ENCODE measurements around the gene CDH4.

The CDH4 gene

GRCh38 chr20:61520076-61520892 is 268.2 kb downstream of the CDH4 start:
- TF ChIP-seq POLR2A (IDR thresholded peaks at IDR 0.05; ENCODE audit: low read length) = no peak
- no peak for TF ChIP-seq GATA1 (IDR thresholded peaks at IDR 0.05; ENCODE audit: low read depth, low read length)
- no peak for DNase-seq

- no peak for TF ChIP-seq GATA1 (IDR thresholded peaks at IDR 0.05; ENCODE audit: low read depth, low read length)
- TF ChIP-seq POLR2A (IDR thresholded peaks at IDR 0.05; ENCODE audit: low read length) = no peak
Measured at GRCh38 chr20:61520893-61521460, 268.9 kb downstream of the CDH4 start.

DNA sequence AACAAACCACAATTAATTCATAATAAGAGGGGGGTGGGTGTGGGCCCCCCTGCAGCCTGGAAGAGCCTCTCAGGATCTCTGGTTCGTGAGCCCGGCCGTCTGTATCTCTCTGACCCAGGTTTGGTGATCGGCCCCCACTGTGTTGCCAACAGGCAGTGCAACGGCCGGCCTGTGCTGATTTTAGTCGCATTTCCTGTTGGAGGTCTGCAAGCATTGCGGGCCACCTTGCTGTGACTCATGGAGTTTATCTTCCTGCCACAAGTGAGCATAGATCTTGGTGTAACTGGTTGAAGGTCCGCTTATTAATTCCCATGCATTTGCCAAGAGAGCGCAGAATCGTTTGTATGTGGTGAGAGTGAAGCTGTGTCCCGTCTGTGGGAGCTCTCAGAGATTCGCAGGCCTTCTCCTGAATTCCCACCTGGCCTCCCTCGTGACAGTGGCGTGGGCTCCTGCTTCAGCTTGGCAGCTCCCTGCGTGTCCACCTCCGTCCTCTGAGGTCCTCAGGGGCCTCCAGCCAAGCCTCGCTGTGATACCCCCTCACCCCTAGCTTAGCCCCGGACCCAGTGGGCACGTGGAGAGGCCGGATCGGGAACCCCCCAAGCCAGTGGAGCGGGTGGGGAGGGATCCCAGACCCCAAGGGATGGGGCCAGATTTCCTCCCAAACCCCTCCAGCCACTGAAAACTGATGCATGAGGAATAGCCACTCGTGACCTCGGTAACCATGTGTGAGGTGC is 269.8 kb downstream of the CDH4 start:
- no peak for TF ChIP-seq POLR2A (IDR thresholded peaks at IDR 0.05; ENCODE audit: low read length)
- no peak for TF ChIP-seq GATA1 (IDR thresholded peaks at IDR 0.05; ENCODE audit: low read depth, low read length)
- no peak for DNase-seq

More at GRCh38 chr20:61520893-61521460, 268.9 kb downstream of the CDH4 start:
- no peak for DNase-seq

DNA sequence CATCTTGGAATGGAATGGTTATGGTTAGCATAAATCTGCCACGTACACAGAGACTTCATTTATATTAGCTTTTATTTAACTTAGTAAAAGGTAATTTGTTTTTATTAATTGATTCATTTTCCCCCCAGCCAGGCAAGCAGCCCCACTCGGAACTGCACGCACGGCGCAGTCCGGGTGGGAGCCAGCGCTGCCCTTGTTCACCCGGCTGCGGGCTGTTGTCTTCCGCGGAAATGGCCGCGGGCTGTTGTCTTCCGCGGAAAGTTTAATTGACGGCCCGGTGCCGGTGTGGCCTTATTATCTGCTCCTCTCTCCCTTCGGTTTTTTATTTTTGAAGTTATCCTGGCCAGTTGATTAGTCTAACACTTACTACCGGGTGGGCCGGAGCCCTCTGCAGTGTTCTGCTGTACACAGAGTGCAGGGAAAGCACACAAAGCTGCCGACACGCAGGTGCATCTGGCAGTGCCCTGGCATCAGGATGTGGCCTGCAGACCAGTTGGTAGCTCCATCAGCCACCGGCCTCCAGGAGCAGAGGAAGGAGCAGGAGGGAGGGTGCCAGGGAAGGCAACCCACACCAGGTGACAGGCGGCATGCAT is 270.5 kb downstream of the CDH4 start:
- TF ChIP-seq POLR2A (IDR thresholded peaks at IDR 0.05; ENCODE audit: low read length) = no peak
- no peak for TF ChIP-seq GATA1 (IDR thresholded peaks at IDR 0.05; ENCODE audit: low read depth, low read length)
- DNase-seq = no peak

DNA sequence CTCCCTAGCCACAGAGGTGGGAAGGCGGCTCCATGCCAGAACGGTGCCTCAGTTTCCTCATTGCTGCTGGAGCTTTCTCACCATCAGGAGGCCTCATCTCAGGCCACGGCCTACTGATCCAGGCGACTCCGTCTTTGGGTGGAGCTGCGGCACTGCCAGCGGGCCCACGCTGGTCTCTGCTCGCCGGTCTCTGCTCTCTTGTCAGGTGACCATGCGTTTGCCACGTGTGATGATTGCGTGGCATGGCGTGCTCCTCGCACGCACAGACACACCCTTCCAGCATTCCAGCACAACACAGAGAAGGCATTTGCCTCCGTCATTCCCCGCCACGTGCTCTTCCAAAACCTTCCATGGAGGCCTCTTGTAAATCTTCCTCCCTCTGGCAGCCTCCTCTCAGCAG is 271.1 kb downstream of the CDH4 start:
- TF ChIP-seq POLR2A (IDR thresholded peaks at IDR 0.05; ENCODE audit: low read length) = no peak
- no peak for TF ChIP-seq GATA1 (IDR thresholded peaks at IDR 0.05; ENCODE audit: low read depth, low read length)
- no peak for DNase-seq

- no peak for DNase-seq
- TF ChIP-seq POLR2A (IDR thresholded peaks at IDR 0.05; ENCODE audit: low read length) (no peak), GATA1 (IDR thresholded peaks at IDR 0.05; ENCODE audit: low read depth, low read length) (no peak)
Measured at GRCh38 chr20:61524951-61525666, 273.0 kb downstream of the CDH4 start.

GRCh38 chr20:61525781-61526431 is 273.8 kb downstream of the CDH4 start:
- peak; percentile 4 to 17 for DNase-seq
- TF ChIP-seq POLR2A (IDR thresholded peaks at IDR 0.05; ENCODE audit: low read length) (no peak), GATA1 (IDR thresholded peaks at IDR 0.05; ENCODE audit: low read depth, low read length) (no peak)

GRCh38 chr20:61526907-61527306 is 274.8 kb downstream of the CDH4 start:
- no peak for DNase-seq
- TF ChIP-seq POLR2A (IDR thresholded peaks at IDR 0.05; ENCODE audit: low read length) (no peak), GATA1 (IDR thresholded peaks at IDR 0.05; ENCODE audit: low read depth, low read length) (no peak)

DNA sequence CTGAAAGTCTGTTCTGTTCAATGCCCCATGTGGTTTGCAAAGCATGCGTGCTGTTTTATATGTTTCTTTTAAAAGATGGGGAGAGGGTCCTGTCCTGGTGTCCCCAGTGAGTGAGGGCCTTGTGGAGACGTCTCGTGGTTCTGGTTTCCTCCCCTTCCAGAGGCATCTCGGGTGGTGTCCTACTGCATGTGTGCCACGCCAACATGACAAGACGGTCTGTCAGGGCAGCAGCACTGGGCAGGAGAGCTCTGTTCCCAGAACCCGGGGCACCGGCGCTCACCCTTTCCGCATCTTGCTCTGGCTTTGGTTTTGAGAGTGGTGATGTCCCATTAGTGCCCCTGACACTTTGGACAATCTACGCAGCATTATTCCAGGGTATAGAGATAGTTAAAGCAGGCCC is 275.6 kb downstream of the CDH4 start:
- DNase-seq = no peak

GRCh38 chr20:61528591-61528990 is 276.5 kb downstream of the CDH4 start:
- TF ChIP-seq GATA1 (IDR thresholded peaks at IDR 0.05; ENCODE audit: low read depth, low read length) (no peak), POLR2A (IDR thresholded peaks at IDR 0.05; ENCODE audit: low read length) (no peak)
- DNase-seq = no peak

More for the DNA sequence above, 275.6 kb downstream of the CDH4 start:
- TF ChIP-seq POLR2A (IDR thresholded peaks at IDR 0.05; ENCODE audit: low read length) (no peak), GATA1 (IDR thresholded peaks at IDR 0.05; ENCODE audit: low read depth, low read length) (no peak)

- no peak for TF ChIP-seq GATA1 (IDR thresholded peaks at IDR 0.05; ENCODE audit: low read depth, low read length)
- no peak for TF ChIP-seq POLR2A (IDR thresholded peaks at IDR 0.05; ENCODE audit: low read length)
- no peak for DNase-seq
Measured at GRCh38 chr20:61529354-61529753, 277.3 kb downstream of the CDH4 start.

DNA sequence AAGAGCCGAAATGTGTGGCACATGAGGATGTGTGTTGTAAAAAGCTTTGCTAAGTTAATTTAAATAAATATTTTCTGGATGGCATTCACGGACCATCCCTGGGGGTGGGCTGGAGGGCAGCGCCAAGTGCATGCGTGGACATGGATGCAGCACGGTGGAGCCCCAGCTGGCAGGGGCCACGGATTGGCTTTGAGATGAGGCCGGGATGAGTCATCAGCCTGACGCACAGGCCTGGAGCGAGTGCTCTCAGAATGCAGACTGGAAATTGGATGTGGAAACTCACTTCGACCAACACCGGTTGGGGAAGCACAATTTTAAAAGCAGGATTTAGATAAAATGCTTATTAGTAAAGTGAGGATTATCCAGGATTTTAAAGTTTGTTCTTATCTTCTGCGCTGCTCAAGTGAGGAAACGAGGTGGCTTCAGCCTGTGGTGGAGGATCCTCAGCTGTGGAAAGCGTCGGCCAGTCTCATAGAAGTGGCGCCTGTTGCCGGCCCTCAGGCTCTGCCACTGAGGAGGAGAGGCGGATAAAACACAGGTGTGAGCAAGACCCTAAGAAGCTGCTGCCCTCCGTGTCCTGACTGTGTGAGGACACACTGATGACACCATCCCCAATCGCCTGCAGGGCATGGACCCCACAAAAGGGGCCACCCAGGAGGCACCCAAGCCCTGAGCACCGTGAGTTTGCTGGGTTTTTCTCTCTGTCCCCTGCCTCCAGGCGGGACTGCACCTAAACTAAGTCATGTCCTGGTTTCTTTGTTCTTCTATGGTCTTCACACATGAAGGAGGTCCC is 279.7 kb downstream of the CDH4 start:
- DNase-seq = no peak
- TF ChIP-seq POLR2A (IDR thresholded peaks at IDR 0.05; ENCODE audit: low read length) (no peak), GATA1 (IDR thresholded peaks at IDR 0.05; ENCODE audit: low read depth, low read length) (no peak)
